Sigmoid colon (tissue), 7 donors: ENCODE results near the gene CCDC85A. TPM values are rescaled to one million over a fixed set of nuclear protein-coding genes. Genes with fewer than 3 reads are reported as not detected.

ENCODE experiments used
- DNase-seq: peaks from one replicate; pipeline ENCODE4 v3.0.0-alpha.2; 2019
- H3K27ac ChIP-seq, 4 donors: fragments of 200-600 bp; sonication (generic); one replicate each; pipeline ENCODE4 v1.5.1; 2016 to 2019; ENCODE audit warnings: mild to moderate bottlenecking in 1 of 4
- H3K27me3 ChIP-seq, 3 donors: fragments of 200-600 bp; sonication (generic); one replicate each; pipeline ENCODE4 v1.5.1; 2019; ENCODE audit warnings: mild to moderate bottlenecking in 1 of 3
- H3K36me3 ChIP-seq, 4 donors: fragments of 200-600 bp; sonication (generic); one replicate each; pipeline ENCODE4 v1.5.1; 2016 to 2019
- H3K4me1 ChIP-seq, 4 donors: fragments of 200-600 bp; sonication (generic); one replicate each; pipeline ENCODE4 v1.5.1; 2017 to 2019
- H3K4me3 ChIP-seq, 4 donors: fragments of 200-600 bp; sonication (generic); one replicate each; pipeline ENCODE4 v1.5.1; 2017 to 2019; ENCODE audit warnings: mild to moderate bottlenecking in 2 of 4, moderate library complexity in 1 of 4
- H3K9me3 ChIP-seq, 4 donors: fragments of 200-600 bp in 3 of 4; sonication (generic) in 3 of 4; one replicate each; pipeline versions ENCODE4 v1.5.1 to v1.6.1; 2013 to 2019
- EP300 ChIP-seq, 4 donors: sonication (generic); formaldehyde crosslinking; IDR thresholded peaks; one replicate each; pipeline ENCODE4 v1.6.1; 2017; ENCODE audit warnings: antibody characterized with exemption in 4 of 4
- POLR2A ChIP-seq, 2 donors: fragments of 450-650 bp; IDR thresholded peaks; one replicate each; pipeline ENCODE4 v1.6.1; 2016; ENCODE audit warnings: antibody characterized with exemption in 2 of 2, mild to moderate bottlenecking in 2 of 2, moderate library complexity in 2 of 2
- POLR2AphosphoS5 ChIP-seq, 4 donors: sonication (generic); formaldehyde crosslinking; IDR thresholded peaks; one replicate each; pipeline ENCODE4 v1.6.1; 2017; ENCODE audit warnings: antibody characterized with exemption in 4 of 4
- WGBS, 2 donors: extraction: QIAGEN DNeasy Blood & Tissue Kit; methylation state at CpG; one replicate each; pipeline ENCODE4 v1.1.7; 2013; 5-methylcytosine and 5-hydroxymethylcytosine counted together
- intact Hi-C: fragments of 100-400 bp; cut with DNase I; formaldehyde crosslinking; loops from one replicate; pipeline ENCODE4 v1.15.1; 2023
- polyA plus RNA-seq, 3 donors: library from polyadenylated mRNA; stranded (reverse); fragments of 200-250 nt; gene quantifications; one replicate each; pipeline ENCODE4 v1.2.3, GENCODE V29; 2013
- total RNA-seq, 4 donors: library from RNA; depleted of rRNA; stranded (reverse); fragments of >200 nt; gene quantifications; one replicate each; pipeline ENCODE4 v1.1.0, GENCODE V29; 2016
- TF ChIP-seq, protein P1 (sequence below), 4 experiments: fragments of 450-650 bp in 3 of 4; fragments of 200-600 bp in 1 of 4; IDR thresholded peaks; one replicate each; pipeline ENCODE4 v1.5.1; 2016 to 2019; ENCODE audit warnings: antibody characterized with exemption in 4 of 4, mild to moderate bottlenecking in 3 of 4, moderate library complexity in 2 of 4
- donor health status: healthy with polysubstance abuse.
- donor health status: Bipolar disorder and iron deficiency.
- donor health status: healthy.

The CCDC85A gene
- total and polyA plus RNA-seq, 7 donors = 0.58 to 8.2 (median 3.5) TPM; not detected in 2

DNA sequence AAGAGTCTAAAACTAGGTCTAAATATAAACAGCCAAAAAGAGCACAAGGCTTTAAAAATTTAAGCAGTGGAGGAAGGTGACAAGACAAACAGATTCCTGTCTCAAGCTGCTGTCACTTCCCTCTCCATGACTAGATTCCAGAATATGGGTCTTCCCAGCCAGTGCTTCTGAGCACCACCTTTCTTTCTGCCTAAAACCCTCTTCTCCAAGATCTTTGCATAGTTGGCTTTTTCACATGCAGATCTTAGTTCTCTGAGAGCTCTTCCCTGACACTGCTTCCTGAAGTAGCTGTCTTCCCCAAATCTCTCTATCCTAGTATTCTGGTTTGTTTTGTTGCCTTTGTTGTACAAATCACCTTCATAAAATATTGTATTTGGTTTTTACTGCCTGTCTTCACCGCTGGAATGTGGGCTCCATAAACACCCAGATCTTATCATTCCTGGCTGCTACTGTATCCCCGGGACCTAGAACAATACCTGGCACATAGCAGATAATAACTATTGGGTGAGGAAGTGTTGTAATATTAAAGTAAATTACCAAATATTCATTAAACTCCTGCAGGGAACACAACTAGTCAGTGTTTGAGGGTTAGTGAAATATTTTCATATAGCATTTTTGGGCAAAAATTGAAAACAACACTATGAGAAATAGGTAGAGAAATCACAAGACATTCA lies 150.2 kb downstream of the CCDC85A start:
- intact Hi-C loops = no loop called here
- no peak for TF ChIP-seq EP300 (IDR thresholded peaks at IDR 0.05)
- TF ChIP-seq POLR2A (IDR thresholded peaks at IDR 0.05) = no peak
- TF ChIP-seq POLR2AphosphoS5 (IDR thresholded peaks at IDR 0.05) = no peak
- TF ChIP-seq, protein P1, sequence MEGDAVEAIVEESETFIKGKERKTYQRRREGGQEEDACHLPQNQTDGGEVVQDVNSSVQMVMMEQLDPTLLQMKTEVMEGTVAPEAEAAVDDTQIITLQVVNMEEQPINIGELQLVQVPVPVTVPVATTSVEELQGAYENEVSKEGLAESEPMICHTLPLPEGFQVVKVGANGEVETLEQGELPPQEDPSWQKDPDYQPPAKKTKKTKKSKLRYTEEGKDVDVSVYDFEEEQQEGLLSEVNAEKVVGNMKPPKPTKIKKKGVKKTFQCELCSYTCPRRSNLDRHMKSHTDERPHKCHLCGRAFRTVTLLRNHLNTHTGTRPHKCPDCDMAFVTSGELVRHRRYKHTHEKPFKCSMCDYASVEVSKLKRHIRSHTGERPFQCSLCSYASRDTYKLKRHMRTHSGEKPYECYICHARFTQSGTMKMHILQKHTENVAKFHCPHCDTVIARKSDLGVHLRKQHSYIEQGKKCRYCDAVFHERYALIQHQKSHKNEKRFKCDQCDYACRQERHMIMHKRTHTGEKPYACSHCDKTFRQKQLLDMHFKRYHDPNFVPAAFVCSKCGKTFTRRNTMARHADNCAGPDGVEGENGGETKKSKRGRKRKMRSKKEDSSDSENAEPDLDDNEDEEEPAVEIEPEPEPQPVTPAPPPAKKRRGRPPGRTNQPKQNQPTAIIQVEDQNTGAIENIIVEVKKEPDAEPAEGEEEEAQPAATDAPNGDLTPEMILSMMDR (IDR thresholded peaks at IDR 0.05) = no peak
- no peaks in the 10 kb centered on the region for H3K4me1 ChIP-seq
- no peak overlapping the region for H3K27ac ChIP-seq
- DNase-seq = no peak
- H3K36me3 ChIP-seq = no peaks in the 10 kb centered on the region
- H3K27me3 ChIP-seq = no peaks in the 10 kb centered on the region
- H3K9me3 ChIP-seq = no peaks in the 10 kb centered on the region
- 14 to 27% methylated on average over 2 of the region's 2 CpGs for WGBS, 2 donors
- H3K4me3 ChIP-seq = no peak overlapping the region

DNA sequence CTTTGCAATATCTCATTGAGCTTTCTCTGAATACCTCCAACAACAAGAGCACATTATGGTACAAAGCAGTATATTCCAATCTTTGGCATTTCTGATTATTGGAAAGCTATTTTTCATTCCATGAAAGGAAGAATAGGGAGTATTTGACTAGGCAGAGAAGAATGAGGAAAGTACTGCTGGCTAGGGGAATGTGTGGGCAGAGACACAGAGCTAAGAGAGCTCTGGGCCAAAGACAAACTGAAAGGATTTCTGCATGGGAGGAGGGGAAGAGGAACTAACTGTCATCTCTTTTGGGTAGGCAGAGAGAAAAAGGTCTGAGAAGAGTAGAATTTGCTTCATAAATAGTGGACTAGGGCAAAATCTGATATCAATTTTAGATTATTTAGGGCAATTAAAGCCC lies 150.8 kb downstream of the CCDC85A start:
- TF ChIP-seq POLR2A (IDR thresholded peaks at IDR 0.05) (no peak), EP300 (IDR thresholded peaks at IDR 0.05) (no peak), POLR2AphosphoS5 (IDR thresholded peaks at IDR 0.05) (no peak)
- TF ChIP-seq, protein P1 (IDR thresholded peaks at IDR 0.05) = no peak

DNA sequence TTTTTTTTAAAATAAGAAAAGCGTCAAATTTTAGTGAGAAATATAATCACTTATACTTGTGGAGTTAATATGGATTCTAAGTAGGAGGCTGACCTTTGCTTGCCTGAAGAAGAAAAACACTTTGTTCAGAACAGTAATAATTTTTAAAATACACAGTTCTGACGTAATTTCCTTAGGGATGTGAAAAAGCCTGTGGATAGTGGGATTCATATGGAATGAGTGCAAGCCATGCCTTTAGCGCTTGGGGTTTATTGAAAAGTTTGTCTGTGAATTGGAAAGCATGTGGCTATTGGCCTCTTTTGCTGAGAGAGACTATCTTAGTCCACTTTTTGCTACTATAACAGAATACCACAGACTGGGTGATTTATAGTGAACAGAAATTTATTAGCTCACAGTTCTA lies 151.3 kb downstream of the CCDC85A start:
- Histone ChIP-seq H3K9me3 (no peaks in the 10 kb centered on the region), H3K4me1 (no peaks in the 10 kb centered on the region), H3K4me3 (no peak overlapping the region), H3K36me3 (no peaks in the 10 kb centered on the region), H3K27ac (no peak overlapping the region), H3K27me3 (no peaks in the 10 kb centered on the region)
- DNase-seq = no peak
- 87 to 92% methylated on average over 3 of the region's 3 CpGs for WGBS, 2 donors
- intact Hi-C loops = no loop called here
- no peak for TF ChIP-seq POLR2AphosphoS5 (IDR thresholded peaks at IDR 0.05)
- no peak for TF ChIP-seq EP300 (IDR thresholded peaks at IDR 0.05)
- TF ChIP-seq, protein P1 (IDR thresholded peaks at IDR 0.05) = no peak
- no peak for TF ChIP-seq POLR2A (IDR thresholded peaks at IDR 0.05)

More for the DNA sequence above, 150.8 kb downstream of the CCDC85A start:
- DNase-seq = no peak
- no peaks in the 10 kb centered on the region for H3K36me3 ChIP-seq
- intact Hi-C loops = no loop called here
- no peaks in the 10 kb centered on the region for H3K4me1 ChIP-seq
- no peak overlapping the region for H3K4me3 ChIP-seq
- H3K9me3 ChIP-seq = no peaks in the 10 kb centered on the region
- no peak overlapping the region for H3K27ac ChIP-seq
- no peaks in the 10 kb centered on the region for H3K27me3 ChIP-seq

DNA sequence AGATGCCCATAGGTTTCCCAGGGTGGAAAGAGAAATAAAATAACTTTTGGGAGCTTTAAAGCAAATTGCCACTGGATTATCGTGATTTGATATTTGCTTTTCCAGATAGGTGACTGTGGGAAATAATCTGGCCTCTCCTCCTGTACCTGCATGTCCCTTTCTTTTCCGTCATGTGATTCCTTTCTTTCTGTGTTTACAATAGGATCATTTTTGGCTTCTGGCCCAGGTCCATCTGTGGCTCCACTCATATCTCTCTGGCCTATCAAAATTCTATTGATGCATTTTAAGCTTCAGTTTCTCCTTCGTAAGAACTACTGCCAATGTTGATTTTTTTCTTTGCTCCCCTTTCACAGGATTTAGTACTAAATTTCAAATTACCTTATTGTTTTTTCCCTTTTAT lies 153.6 kb downstream of the CCDC85A start:
- Histone ChIP-seq H3K27me3 (no peaks in the 10 kb centered on the region), H3K9me3 (no peaks in the 10 kb centered on the region), H3K27ac (no peak overlapping the region), H3K36me3 (no peaks in the 10 kb centered on the region), H3K4me1 (no peaks in the 10 kb centered on the region), H3K4me3 (no peak overlapping the region)
- DNase-seq = no peak
- 13 to 54% methylated on average over 3 of the region's 3 CpGs for WGBS, 2 donors
- intact Hi-C loops = no loop called here
- TF ChIP-seq POLR2A (IDR thresholded peaks at IDR 0.05) (no peak), POLR2AphosphoS5 (IDR thresholded peaks at IDR 0.05) (no peak), EP300 (IDR thresholded peaks at IDR 0.05) (no peak)
- TF ChIP-seq, protein P1 (IDR thresholded peaks at IDR 0.05) = no peak

DNA sequence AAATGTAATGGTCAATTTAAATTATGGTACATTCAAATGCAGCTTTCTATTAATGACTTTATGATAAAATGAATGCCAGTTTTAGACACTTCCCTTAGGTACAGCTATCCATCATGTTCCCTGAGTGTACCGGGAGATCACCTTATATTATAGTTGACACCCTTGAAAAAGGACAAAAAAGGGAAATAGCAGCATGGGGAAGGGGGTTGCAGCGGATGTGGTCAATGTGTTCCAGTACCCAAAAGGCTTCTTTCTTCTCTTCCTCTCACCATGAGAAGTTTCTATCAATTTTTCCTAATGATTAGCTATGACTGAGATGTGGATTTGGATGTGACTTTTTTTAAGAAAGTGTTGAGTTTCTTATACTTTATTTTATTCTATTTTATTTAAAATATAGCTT lies 154.4 kb downstream of the CCDC85A start:
- H3K4me3 ChIP-seq = no peak overlapping the region
- 68 to 88% methylated on average over 2 of the region's 2 CpGs for WGBS, 2 donors
- intact Hi-C loops = no loop called here
- H3K27me3 ChIP-seq = no peaks in the 10 kb centered on the region
- H3K9me3 ChIP-seq = no peaks in the 10 kb centered on the region
- TF ChIP-seq POLR2A (IDR thresholded peaks at IDR 0.05) (no peak), POLR2AphosphoS5 (IDR thresholded peaks at IDR 0.05) (no peak)
- TF ChIP-seq, protein P1 (IDR thresholded peaks at IDR 0.05) = no peak
- no peaks in the 10 kb centered on the region for H3K4me1 ChIP-seq
- DNase-seq = no peak
- H3K27ac ChIP-seq = no peak overlapping the region
- H3K36me3 ChIP-seq = no peaks in the 10 kb centered on the region
